KMS-11 (cell line): ENCODE measurements around the gene JUND.

Experiments
- H2AFZ ChIP-seq: fragments of 200-600 bp; sonication (generic); 2 replicates; pipeline ENCODE4 v1.6.1; 2016; ENCODE audit warnings: antibody characterized with exemption, mixed run types, low read depth
- H3K27ac ChIP-seq: fragments of 200-600 bp; sonication (generic); 2 replicates; pipeline ENCODE4 v1.6.1; 2016; ENCODE audit warnings: mild to moderate bottlenecking, mixed run types
- H3K27me3 ChIP-seq: fragments of 200-600 bp; sonication (generic); 2 replicates; pipeline ENCODE4 v1.6.1; 2017; ENCODE audit warnings: mild to moderate bottlenecking, low read depth, mixed run types, moderate library complexity; ENCODE audit not compliant: insufficient read depth
- H3K36me3 ChIP-seq: fragments of 200-600 bp; sonication (generic); 2 replicates; pipeline ENCODE4 v1.6.1; 2017; ENCODE audit warnings: mild to moderate bottlenecking, mixed run types; ENCODE audit not compliant: insufficient read depth
- H3K4me1 ChIP-seq: fragments of 200-600 bp; sonication (generic); 2 replicates; pipeline ENCODE4 v1.6.1; 2016; ENCODE audit warnings: mild to moderate bottlenecking, low read depth, mixed run types; ENCODE audit not compliant: poor library complexity, severe bottlenecking
- H3K4me2 ChIP-seq: fragments of 200-600 bp; sonication (generic); 2 replicates; pipeline ENCODE4 v1.7.0; 2016; ENCODE audit warnings: mild to moderate bottlenecking, mixed run types
- H3K4me3 ChIP-seq: fragments of 200-600 bp; sonication (generic); IDR thresholded peaks from 2 replicates; pipeline ENCODE4 v1.6.1; 2017; ENCODE audit warnings: low read depth, low read length, mixed read lengths; ENCODE audit not compliant: insufficient read depth
- H3K79me2 ChIP-seq: fragments of 200-600 bp; sonication (generic); 2 replicates; pipeline ENCODE4 v1.6.1; 2016; ENCODE audit warnings: low read depth, mixed run types; ENCODE audit not compliant: insufficient read depth
- H3K9ac ChIP-seq: fragments of 200-600 bp; sonication (generic); 2 replicates; pipeline ENCODE4 v1.6.1; 2016; ENCODE audit warnings: mild to moderate bottlenecking, mixed run types
- H4K20me1 ChIP-seq: fragments of 200-600 bp; sonication (generic); 2 replicates; pipeline ENCODE4 v1.6.1; 2016; ENCODE audit warnings: mild to moderate bottlenecking, mixed run types; ENCODE audit not compliant: insufficient read depth
- TF ChIP-seq, protein P1 (sequence below): fragments of 200-600 bp; sonication (generic); conservative IDR thresholded peaks from 2 replicates; pipeline ENCODE4 v1.6.1; 2017; ENCODE audit warnings: low read depth, mild to moderate bottlenecking, antibody characterized with exemption, low read length, moderate library complexity, mixed read lengths

Gene JUND

DNA sequence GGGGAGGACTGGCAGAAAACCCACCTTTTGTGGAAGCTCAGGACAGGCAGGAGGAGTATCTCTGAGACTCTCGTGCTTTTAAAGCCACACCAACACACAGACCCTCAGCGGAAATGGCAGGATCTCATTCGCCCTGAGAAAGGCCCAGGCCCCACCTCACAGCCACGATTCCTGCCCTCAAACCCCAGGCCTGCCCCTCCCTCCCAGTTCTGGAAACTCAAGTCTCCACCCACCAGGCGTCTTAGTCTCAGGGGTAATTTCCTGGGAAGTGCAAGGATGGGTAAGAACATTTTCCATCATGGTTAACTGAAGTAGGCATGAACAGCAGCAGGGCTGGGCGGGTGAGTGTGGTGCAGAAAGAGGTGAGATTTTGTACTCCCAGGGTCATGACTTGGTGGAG lies 47.2 kb downstream of the JUND start:
- TF ChIP-seq, protein P1, sequence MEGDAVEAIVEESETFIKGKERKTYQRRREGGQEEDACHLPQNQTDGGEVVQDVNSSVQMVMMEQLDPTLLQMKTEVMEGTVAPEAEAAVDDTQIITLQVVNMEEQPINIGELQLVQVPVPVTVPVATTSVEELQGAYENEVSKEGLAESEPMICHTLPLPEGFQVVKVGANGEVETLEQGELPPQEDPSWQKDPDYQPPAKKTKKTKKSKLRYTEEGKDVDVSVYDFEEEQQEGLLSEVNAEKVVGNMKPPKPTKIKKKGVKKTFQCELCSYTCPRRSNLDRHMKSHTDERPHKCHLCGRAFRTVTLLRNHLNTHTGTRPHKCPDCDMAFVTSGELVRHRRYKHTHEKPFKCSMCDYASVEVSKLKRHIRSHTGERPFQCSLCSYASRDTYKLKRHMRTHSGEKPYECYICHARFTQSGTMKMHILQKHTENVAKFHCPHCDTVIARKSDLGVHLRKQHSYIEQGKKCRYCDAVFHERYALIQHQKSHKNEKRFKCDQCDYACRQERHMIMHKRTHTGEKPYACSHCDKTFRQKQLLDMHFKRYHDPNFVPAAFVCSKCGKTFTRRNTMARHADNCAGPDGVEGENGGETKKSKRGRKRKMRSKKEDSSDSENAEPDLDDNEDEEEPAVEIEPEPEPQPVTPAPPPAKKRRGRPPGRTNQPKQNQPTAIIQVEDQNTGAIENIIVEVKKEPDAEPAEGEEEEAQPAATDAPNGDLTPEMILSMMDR = no peak
- no peak overlapping the region for H2AFZ ChIP-seq
- no peaks in the 10 kb centered on the region for H3K79me2 ChIP-seq
- H4K20me1 ChIP-seq = no peaks in the 10 kb centered on the region
- H3K4me2 ChIP-seq = no peak overlapping the region
- no peak overlapping the region for H3K27ac ChIP-seq
- no peaks in the 10 kb centered on the region for H3K4me1 ChIP-seq
- no peak overlapping the region for H3K9ac ChIP-seq
- peaks cover 81% of the 10 kb centered on the region for H3K27me3 ChIP-seq
- no peak overlapping the region for H3K4me3 ChIP-seq
- no peaks in the 10 kb centered on the region for H3K36me3 ChIP-seq

GRCh38 chr19:18233224-18233825 lies 48.1 kb downstream of the JUND start:
- Histone ChIP-seq H3K27ac (no peak overlapping the region), H3K27me3 (peaks cover 80% of the 10 kb centered on the region), H3K4me2 (no peak overlapping the region), H3K4me3 (no peak overlapping the region), H4K20me1 (no peaks in the 10 kb centered on the region), H3K36me3 (no peaks in the 10 kb centered on the region), H2AFZ (no peak overlapping the region), H3K79me2 (no peaks in the 10 kb centered on the region), H3K4me1 (no peaks in the 10 kb centered on the region), H3K9ac (no peak overlapping the region)
- TF ChIP-seq, protein P1 = no peak

GRCh38 chr19:18232540-18233223 lies 48.7 kb downstream of the JUND start:
- no peak overlapping the region for H3K9ac ChIP-seq
- H3K27ac ChIP-seq = no peak overlapping the region
- H3K4me1 ChIP-seq = no peaks in the 10 kb centered on the region
- H3K36me3 ChIP-seq = no peaks in the 10 kb centered on the region
- H3K27me3 ChIP-seq = peaks cover 78% of the 10 kb centered on the region
- TF ChIP-seq, protein P1 = no peak
- no peak overlapping the region for H3K4me2 ChIP-seq
- H3K79me2 ChIP-seq = no peaks in the 10 kb centered on the region
- H4K20me1 ChIP-seq = no peaks in the 10 kb centered on the region
- H3K4me3 ChIP-seq = no peak overlapping the region
- H2AFZ ChIP-seq = no peak overlapping the region

DNA sequence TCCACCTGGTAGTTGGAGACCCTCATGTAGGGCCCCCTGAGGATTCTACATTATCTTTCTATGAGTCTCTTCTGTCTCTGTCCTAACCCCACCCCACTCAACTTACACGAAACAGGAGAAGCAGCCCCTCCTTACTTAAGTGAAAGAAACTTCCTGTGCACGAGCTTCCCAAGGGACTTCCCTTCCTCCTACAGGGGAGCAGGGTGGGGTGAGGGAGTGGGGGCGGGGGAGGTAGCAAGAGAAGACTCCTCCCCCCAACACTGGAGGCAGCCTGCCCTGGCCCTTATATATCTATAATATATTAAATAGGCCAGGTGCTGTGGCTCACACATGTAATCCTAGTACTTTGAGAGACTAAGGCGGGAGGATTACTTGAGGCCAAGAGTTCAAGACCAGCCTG lies 49.6 kb downstream of the JUND start:
- Histone ChIP-seq H3K4me1 (no peaks in the 10 kb centered on the region), H4K20me1 (no peaks in the 10 kb centered on the region), H3K9ac (no peak overlapping the region), H3K36me3 (no peaks in the 10 kb centered on the region), H3K4me2 (no peak overlapping the region), H3K27me3 (peaks cover 78% of the 10 kb centered on the region), H3K79me2 (no peaks in the 10 kb centered on the region), H3K4me3 (no peak overlapping the region), H3K27ac (no peak overlapping the region), H2AFZ (no peak overlapping the region)
- TF ChIP-seq, protein P1 = no peak
